GM18526 (cell line): ENCODE data around the gene GSKIP.

Source experiments
- POLR2A ChIP-seq: IDR thresholded peaks from 3 replicates; pipeline ENCODE4 v1.6.1; 2011; ENCODE audit not compliant: insufficient read length; ENCODE audit errors: extremely low read depth

The GSKIP gene

DNA sequence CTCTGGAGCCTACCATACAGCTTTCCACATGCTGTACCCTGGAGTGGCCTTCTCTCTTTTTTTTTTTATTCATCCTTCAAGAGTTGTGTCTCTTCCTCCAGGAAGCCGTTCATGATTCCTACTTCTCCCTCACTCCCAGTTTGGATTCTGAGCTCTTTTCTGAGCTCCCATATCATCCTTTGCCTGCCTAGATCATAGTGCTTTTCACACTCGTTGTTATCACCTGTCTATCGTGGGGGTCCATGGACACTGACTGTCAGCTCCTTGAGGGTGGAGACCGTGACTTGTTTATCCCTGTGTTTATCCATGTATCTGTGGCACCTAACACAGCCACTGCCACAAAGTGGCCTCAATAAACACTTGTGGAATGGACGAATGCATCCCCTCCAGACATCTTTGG, 35.6 kb downstream of the GSKIP start:
- no peak for TF ChIP-seq POLR2A

DNA sequence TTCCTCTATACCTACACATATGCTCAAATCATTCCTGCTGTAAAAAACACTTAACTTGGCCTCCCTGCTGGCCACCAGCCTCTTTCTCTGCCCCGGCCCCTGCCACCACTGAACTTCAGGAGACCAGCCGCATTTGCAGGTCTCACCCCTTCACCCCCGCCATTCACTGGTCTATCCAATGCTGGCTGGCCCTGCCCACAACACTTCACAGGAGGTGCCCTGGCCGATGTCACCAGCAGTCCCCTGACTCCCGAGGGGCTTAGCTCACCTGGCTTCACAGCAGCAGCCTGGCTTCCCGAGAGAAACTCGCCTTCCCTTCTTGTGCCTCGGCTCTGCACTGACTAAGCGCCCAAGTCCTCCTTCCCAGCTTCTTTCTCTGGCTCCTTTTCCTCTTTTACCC, 36.1 kb downstream of the GSKIP start:
- no peak for TF ChIP-seq POLR2A

DNA sequence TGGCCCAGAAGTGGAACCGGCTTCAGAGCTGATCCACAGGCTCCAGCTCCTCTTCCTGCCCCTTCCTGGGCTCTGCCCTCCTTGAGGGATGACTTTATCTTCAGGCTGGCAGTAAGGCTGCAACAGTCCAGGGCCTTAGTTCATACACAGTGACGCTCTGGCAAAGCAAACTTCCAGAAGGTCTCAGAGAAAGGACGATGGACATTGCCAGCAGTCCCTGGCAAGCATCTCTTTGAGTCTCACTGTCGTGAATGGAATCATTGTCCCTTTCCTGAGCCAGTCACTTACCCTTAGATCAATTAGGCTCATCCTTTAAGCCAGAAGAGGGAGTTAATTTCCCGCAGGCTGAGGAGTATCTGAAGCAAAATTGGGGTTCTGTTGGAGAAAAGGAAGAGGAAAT, 37.2 kb downstream of the GSKIP start:
- TF ChIP-seq POLR2A: no peak

DNA sequence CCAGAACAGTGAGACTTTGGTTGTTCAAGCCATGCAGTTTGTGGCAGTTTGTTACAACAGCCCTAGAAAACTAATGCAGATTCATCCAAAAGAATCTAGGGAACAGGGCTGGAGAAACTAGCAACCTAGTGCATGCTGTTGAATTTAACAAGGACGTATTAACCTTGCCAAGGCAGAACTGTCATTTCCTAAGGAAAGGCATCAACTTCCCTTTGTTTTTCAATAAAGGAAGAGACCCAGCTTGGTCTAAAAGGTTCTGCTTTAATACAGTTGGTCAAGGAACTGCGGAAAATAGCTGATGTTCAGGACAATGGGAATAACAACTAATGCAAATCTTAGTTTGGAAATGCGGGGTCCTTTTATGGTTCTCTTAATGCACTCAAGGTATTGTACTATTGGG, 40.1 kb downstream of the GSKIP start:
- no peak for TF ChIP-seq POLR2A

DNA sequence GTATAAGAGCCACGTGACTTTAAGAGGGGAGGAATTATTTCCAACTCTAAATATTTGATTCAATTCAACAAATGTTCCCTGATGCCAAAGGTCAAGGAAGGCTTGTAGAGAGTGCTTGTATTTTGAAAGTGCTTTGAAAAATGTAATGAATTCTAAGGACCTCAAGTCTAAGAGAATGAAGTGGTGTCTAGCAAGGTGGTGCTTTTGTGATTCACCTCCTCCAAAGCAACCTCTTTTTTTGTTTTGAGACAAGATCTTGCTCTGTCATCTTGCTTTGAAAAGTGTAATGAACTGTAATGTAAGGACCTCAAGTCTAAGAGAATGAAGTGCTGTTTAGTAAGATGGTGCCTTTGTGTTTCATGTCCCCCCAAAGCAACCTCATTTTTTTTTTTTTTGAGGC, 42.4 kb downstream of the GSKIP start:
- no peak for TF ChIP-seq POLR2A

DNA sequence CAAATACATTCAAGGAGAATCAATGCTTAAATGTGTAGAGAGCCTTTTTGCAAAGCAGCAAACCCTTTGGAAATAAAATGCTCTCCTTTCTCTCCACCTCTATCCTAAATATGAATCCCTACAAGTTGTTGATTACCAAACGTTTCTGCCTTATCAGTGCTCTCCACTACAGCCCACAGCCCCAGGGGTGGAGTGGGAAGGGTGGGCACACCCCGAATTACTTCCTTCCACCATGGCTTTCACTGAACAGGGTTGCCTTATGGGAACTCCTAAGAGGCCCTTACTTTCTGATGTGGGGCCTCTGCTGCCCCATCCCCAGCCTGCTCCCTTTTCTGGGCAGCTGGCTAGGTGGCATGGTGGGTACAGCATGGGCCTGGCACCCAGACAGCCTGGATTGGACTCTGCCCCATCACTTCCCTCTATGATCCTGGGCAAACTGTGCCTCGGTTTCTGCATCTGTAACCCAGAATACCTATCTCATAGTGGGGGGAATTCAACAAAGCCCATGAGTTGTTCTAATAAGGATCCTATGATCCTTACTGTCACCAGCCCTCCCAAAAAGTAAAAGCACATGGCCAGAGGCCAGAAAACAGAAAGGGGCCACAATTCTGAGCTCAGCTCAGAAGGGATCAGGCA, 44.7 kb downstream of the GSKIP start:
- no peak for TF ChIP-seq POLR2A

DNA sequence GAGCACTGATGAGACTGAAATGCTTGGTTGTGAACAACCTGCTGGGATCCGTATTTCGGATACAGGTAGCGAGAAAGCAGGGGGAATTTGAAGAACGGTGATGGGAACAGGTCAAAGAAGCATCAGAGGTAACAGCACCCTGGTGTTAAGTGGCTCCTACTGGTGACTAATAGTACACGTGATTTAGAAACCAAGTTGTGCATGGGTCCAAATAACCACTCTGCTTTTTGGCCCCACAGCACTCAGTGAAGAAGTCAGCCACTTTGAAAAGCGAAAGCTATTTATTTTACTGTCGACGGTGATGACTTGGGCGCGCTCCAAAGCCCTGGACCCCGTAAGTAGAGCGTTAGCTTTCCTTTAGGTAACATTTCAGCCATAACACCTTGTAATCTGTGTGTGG, 45.3 kb downstream of the GSKIP start:
- no peak for TF ChIP-seq POLR2A

DNA sequence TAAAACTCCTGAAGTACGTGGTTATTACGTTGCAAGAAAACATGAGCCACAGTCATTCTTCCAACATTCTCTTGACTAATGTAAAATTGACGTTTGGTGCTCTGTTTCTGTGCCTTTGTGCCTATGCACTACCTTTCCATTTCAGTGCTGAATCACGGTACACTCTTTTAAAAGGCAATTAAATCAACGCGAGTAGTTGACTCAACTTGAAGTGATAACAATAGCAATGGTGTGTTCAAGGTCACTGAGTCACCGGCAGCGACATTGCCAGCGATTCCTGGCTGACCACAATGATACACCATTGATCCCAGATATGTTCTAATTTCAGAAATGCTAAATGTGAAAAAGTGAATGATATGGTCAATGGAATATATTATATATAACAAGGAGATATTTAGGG, 46.4 kb downstream of the GSKIP start:
- no peak for TF ChIP-seq POLR2A

DNA sequence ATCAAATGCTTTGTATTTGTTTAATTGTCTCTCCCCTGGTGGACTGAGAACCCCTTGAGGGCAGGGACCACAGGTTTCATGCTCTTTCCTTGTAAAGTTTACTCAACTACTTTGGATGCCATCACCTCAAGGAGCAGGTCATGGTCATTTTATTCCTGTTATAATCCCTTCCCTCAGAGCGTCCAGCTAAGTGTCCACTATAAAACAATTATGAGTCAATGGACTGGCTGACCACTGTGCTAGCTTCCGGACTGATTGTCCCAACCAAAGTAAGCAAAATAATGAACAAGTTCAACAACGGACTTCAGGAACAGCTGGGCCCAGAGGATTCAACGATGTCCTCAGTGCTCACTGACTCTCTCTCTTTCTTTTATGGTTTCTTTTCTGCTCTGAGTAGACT, 46.8 kb downstream of the GSKIP start:
- TF ChIP-seq POLR2A: no peak

DNA sequence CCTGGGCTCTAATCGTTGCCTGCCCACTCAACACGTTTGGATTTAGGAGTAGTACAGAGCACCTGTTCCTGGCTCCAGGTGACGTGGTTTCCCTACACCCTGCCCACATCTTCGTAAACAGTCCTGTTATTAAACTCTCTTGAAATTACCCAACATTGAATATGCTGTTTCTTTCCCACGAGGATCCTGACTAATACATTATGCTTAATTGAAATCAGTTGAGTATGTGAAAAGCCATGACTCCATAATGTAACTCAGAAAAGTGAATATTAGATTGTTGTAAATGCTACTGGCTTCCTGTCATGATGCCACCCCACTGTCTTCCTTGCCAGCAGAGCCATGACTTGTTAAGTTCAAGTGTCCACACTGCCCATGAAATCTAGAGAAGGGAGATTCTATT, 50.2 kb downstream of the GSKIP start:
- TF ChIP-seq POLR2A: no peak

DNA sequence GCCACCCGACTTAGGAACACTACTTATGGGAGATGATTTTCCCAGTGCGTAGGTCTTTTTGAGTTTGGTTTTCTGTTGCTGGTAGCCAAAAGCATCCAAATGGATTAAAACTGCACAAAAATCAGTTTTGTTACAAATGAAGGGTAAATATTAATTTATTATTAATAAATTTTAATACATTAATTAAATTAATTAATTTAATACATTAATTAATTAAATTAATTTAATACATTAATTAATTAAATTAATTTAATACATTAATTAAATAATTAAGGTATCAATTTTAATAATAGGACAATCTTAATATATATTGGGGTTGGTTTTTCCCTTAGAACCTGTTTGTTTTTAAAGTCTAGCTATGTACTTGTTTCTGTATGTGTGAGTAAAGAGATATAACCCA, 52.2 kb downstream of the GSKIP start:
- no peak for TF ChIP-seq POLR2A

DNA sequence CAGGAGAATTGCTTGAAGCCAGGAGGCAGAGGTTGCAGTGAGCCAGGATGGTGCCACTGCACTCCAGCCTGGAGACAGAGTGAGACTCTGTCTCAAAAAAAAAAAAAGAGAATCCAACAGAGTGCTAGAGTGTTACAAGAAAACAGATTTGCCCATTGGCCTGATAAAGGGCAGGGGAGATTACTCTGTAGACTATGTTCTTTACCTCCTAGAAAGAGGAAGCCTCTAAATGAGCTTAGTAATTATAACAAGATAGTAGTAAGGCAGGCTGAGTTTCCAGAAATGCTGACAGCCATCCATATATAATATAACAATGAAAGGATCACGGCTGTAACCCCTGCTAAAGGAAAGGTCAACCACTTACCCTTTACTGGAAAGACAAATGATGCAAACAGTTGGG, 53.0 kb downstream of the GSKIP start:
- TF ChIP-seq POLR2A: no peak

DNA sequence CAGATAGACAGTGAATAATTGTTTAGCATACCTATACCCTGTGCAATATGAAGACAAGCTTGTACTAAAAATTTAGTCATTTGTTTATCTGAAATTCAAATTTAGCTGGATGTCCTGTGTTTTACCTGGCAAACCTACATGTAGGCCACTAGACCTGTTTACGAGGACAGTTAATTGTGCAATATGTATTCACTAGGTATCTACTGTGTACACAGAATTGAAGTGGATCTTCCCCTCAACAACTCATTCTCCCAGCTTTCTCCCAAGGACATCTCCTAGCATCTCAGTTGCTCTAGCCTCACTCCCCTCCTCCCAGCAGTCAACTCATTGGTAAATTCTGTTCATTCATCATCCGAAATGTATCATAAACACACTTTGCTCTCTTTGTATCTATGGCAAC, 53.9 kb downstream of the GSKIP start:
- TF ChIP-seq POLR2A: no peak

DNA sequence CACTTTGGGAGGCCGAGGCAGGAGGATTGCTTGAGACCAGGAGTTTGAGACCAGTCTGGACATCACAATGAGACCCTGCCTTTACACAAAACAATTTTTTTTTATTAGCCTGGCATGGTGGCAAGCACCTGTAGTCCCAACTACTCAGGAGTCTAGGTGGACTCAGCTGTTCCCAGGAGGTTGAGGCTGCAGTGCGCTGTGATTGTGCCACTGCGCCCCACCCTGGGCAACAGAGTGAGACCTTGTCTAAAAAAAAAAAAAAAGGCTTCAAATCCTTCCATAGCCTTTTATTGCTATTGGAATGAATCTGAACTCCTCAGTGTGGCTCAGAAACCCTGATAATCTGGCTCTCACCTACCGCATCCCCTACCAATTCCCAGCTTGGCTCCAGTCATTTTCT, 54.7 kb downstream of the GSKIP start:
- no peak for TF ChIP-seq POLR2A

DNA sequence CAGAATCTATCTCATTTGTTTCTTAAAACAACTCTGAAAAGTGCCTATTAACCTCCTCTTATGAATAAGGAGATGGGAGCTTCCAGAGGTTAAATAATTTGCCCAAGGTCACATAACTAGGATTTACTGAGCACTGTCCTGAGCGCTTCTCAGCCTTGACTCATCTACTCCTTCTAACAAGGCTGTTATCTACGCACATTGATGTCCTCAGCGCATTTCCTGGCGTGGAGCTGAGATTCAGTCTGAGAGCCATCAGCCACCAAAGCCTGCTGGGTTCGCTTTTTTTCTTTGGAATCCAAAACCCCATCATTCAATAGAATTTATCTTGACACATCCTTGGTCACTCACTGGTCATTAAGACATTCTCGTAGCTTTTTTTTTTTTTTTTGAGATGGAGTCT, 57.9 kb downstream of the GSKIP start:
- no peak for TF ChIP-seq POLR2A

DNA sequence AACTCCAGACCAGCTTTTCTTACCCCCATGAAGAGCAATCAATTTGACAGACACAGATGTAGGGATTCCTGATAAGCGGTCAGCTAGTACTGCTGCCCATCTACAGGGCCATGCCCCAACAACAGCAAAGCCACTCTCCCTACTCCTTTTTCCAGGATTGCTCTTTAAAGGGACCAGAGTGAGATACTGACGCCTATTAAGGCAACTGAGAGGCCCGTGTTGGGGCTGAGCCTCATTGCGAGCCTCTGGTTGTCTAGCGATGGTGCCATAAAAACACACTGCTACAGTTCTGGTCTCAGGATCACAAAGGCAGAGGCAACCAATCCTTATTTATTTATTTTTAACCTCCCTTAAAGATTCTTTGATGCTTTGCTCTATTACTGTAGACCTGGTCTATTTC, 59.7 kb downstream of the GSKIP start:
- TF ChIP-seq POLR2A: no peak

DNA sequence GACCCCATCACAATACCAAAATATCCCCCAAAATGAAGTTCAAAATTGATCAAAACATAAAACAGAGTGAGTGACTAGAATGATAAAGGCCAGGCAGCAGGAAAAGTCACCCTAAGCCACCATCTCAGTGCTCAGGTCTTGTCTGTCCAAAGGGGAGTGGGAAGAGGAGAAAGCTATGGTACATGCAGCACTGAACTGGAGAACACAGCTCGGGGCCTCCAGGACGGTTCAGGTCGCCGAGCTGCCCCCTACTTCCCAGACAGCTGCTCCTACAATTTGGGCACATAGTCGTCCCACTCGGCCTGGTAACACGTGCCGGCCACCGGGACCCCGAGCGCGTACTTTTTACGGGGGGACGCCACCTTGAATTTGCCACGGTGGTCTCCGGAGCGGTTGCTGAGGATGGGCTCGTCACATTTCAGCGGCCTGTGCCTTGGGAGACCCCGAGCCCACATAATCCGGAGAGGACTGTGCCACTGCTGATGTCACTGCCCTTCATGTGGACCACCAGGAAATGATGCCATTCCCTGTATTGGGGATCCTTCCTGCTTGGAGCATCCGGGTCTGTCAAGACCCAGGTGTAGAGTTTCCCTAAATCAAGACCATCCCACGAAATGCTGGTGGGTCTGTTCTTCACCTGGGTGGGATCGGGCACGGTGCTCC, 60.3 kb downstream of the GSKIP start:
- TF ChIP-seq POLR2A: no peak

DNA sequence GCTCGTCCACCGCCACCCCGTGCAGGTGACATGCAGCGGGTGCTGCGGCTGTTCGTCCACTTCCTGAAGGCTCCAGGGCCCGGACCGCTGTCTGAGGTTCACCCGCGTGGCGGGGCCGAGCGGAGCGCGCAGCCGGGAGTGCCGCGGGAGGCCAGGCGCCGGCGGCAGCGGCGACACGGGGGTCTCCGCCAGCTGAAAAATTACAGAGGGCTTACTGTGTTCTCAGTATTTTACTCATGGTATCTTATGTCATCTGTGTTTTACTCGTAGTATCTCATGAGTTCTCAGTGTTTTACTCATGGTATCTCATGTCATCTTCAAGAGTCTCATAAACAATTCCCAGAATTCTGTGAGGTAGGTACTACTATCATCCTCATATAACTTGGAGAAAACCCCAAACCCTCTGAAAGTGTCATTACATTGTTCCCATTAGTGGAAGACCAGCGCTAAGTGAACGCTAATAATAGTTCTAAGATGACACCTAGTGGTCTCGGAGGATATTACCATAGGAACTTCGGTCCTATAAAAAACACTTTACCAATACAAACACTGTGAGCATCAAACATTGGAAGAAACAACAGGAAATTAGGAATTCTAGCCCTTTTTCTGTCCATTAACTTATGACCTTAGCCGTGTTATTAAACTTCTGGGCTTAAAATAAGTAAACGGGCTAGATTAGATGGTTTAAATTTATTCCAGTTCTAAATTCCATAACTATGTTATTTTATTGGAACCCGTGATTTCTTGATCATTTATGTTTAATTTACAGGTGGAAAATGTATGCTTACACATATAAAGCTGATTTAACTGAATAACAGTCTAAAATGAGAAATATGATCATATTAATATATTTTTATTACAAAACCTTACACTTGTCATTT, 61.0 kb downstream of the GSKIP start:
- no peak for TF ChIP-seq POLR2A
